Coronary artery (tissue), 2 donors: ENCODE measurements around the gene DCUN1D4.

Experiments
- DNase-seq: peaks from one replicate; pipeline ENCODE4 v3.0.0-alpha.2; 2017; ENCODE audit warnings: low spot score
- H3K27ac ChIP-seq, 2 donors: fragments of 200-600 bp; sonication (generic); one replicate each; pipeline ENCODE4 v1.5.1; 2016 to 2019
- H3K4me3 ChIP-seq: fragments of 200-600 bp; sonication (generic); 2 replicates; pipeline ENCODE4 v1.5.1; 2016; ENCODE audit warnings: mild to moderate bottlenecking, moderate library complexity
- TF ChIP-seq, protein P1 (sequence below): fragments of 200-600 bp; sonication (generic); IDR thresholded peaks from one replicate; pipeline ENCODE4 v1.5.1; 2019; ENCODE audit warnings: antibody characterized with exemption

Gene DCUN1D4

GRCh38 chr4:51844153-51845054 is 1.5 kb downstream of the DCUN1D4 start:
- DNase-seq, result peak; percentile 97
- TF ChIP-seq, protein P1, sequence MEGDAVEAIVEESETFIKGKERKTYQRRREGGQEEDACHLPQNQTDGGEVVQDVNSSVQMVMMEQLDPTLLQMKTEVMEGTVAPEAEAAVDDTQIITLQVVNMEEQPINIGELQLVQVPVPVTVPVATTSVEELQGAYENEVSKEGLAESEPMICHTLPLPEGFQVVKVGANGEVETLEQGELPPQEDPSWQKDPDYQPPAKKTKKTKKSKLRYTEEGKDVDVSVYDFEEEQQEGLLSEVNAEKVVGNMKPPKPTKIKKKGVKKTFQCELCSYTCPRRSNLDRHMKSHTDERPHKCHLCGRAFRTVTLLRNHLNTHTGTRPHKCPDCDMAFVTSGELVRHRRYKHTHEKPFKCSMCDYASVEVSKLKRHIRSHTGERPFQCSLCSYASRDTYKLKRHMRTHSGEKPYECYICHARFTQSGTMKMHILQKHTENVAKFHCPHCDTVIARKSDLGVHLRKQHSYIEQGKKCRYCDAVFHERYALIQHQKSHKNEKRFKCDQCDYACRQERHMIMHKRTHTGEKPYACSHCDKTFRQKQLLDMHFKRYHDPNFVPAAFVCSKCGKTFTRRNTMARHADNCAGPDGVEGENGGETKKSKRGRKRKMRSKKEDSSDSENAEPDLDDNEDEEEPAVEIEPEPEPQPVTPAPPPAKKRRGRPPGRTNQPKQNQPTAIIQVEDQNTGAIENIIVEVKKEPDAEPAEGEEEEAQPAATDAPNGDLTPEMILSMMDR, result no peak
- peak overlapping the region; percentile 94 for H3K4me3 ChIP-seq
- H3K27ac ChIP-seq, result peak overlapping the region; percentile 96 to 99

DNA sequence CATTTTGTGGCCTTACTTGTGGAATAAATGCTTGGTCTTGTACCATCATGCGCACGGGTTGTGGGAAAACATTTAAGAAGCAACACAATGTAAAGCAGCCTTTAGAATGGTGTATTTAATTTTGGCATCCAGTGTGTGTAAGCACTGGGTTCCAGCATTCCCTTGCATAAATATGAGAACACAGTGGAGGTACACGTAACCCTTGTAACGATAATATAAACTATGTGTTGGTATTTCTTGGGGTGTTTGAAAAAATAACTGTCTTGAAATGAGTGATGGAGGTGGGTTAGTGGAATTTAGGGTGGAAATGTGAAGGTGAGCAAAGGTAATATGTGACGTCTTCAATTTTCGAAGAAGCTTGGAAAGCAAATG is 2.1 kb downstream of the DCUN1D4 start:
- Histone ChIP-seq H3K4me3 (peak overlapping the region; percentile 94), H3K27ac (peak overlapping the region; percentile 96 to 99)
- TF ChIP-seq, protein P1, result no peak
- no peak for DNase-seq

DNA sequence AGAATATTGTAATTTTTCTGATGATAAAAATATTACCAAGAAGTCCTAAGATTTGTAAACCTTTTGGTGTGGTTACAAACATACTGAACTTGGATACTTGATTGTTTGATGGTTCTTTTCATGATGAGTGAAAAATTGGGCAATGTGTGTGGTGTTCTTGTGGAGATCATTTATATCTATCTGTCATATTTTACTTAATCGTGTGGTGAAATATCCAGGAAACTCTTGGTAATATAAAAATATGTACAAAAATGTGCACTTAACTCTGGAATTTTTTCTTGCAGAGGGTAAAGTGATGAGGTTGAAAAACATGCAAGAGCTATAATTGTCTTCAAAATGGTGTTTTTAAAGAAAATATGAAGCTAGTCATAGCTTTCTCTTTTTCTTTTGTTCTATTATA is 2.8 kb downstream of the DCUN1D4 start:
- Histone ChIP-seq H3K4me3 (no peak overlapping the region), H3K27ac (no peak overlapping the region)
- no peak for DNase-seq
- TF ChIP-seq, protein P1, result no peak

DNA sequence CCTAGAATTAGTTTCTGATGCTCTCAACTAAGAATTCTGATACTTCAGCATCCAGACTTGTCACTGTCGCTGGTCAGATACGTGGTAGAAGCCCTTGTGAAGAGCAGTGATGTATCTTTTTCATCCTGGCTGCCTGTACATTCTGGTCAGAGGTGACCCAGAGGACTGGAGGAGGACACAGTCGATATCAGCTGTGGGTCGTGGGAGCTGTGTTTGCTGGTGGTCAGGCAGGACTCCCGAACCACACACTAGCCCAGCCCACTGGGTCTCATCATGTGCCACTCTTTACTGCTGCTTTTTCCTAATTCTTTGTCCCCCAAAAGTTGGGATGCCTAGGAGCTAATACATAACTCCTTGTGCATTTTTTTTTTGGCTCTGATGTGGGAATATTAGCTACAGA is 6.5 kb downstream of the DCUN1D4 start:
- DNase-seq, result no peak
- no peak overlapping the region for H3K27ac ChIP-seq
- no peak overlapping the region for H3K4me3 ChIP-seq
- TF ChIP-seq, protein P1, result no peak

DNA sequence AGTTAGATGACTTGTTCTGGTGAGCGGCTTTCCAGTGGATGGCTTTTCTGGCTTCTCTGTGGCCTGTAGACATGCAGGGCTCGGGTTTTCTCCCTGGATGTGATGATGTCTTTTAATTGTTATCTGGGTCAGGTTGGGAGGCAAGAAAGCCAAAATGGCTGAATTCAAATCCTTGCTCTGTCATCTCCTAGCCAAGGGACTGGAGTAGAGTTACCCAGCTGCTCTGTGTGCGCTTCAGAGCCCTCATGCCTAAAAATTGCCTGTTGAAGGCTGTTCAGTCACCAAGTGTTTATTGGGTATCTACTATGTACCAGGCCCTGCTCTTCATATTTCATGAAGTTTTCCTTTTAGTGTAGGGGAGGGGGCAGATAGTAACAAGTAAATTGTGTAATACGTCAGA is 7.3 kb downstream of the DCUN1D4 start:
- TF ChIP-seq, protein P1, result no peak
- H3K27ac ChIP-seq, result no peak overlapping the region
- DNase-seq, result no peak
- no peak overlapping the region for H3K4me3 ChIP-seq

- TF ChIP-seq, protein P1, result no peak
- H3K4me3 ChIP-seq, result no peak overlapping the region
- no peak overlapping the region for H3K27ac ChIP-seq
- no peak for DNase-seq
Measured at GRCh38 chr4:51851090-51851936, 8.4 kb downstream of the DCUN1D4 start.
